DOHH2 (cell line): ENCODE measurements around the gene ROCK1.

Experiments used
- H3F3A ChIP-seq: fragments of 200-600 bp; sonication (generic), shearing (Covaris generic); 2 replicates; pipeline ENCODE4 v1.6.0; 2016; ENCODE audit warnings: antibody characterized with exemption, mild to moderate bottlenecking; ENCODE audit not compliant: control insufficient read depth, insufficient read depth
- H3K27ac ChIP-seq: fragments of 200-600 bp; sonication (generic); 2 replicates; pipeline ENCODE4 v1.5.1; 2014; ENCODE audit warnings: low read depth, mild to moderate bottlenecking, low read length, moderate library complexity
- H3K27me3 ChIP-seq: fragments of 200-600 bp; sonication (generic); 2 replicates; pipeline ENCODE4 v1.6.1; 2014; ENCODE audit warnings: mild to moderate bottlenecking, low read length, mixed read lengths; ENCODE audit not compliant: control insufficient read depth
- H3K36me3 ChIP-seq: fragments of 200-600 bp; sonication (generic); 2 replicates; pipeline ENCODE4 v1.6.1; 2014; ENCODE audit warnings: mild to moderate bottlenecking, low read length, moderate library complexity, mixed read lengths; ENCODE audit not compliant: control insufficient read depth
- H3K4me1 ChIP-seq: fragments of 200-600 bp; sonication (generic); 2 replicates; pipeline ENCODE4 v1.6.1; 2014; ENCODE audit warnings: mild to moderate bottlenecking, low read length, mixed read lengths; ENCODE audit not compliant: control insufficient read depth
- H3K4me2 ChIP-seq: fragments of 200-600 bp; sonication (generic); 2 replicates; pipeline ENCODE4 v1.6.0; 2014; ENCODE audit warnings: mild to moderate bottlenecking, low read length, moderate library complexity
- H3K4me3 ChIP-seq: fragments of 200-600 bp; sonication (generic); 2 replicates; pipeline ENCODE4 v1.5.1; 2014; ENCODE audit warnings: mild to moderate bottlenecking, low read length, mixed read lengths
- H3K79me2 ChIP-seq: fragments of 200-600 bp; sonication (generic); 2 replicates; pipeline ENCODE4 v1.6.1; 2014; ENCODE audit warnings: mild to moderate bottlenecking, low read length, mixed read lengths; ENCODE audit not compliant: control insufficient read depth
- H3K9me2 ChIP-seq: fragments of 200-600 bp; sonication (generic); replicated peaks from 2 replicates; pipeline ENCODE4 v1.6.1; 2014; ENCODE audit warnings: mild to moderate bottlenecking, low read length, mixed read lengths; ENCODE audit not compliant: control insufficient read depth
- H3K9me3 ChIP-seq: fragments of 200-600 bp; sonication (generic); 2 replicates; pipeline ENCODE4 v1.6.1; 2014; ENCODE audit warnings: antibody characterized with exemption, low read length, mixed read lengths; ENCODE audit not compliant: control insufficient read depth, insufficient read depth
- H4K20me1 ChIP-seq: fragments of 200-600 bp; sonication (generic); 2 replicates; pipeline ENCODE4 v1.6.0; 2014; ENCODE audit warnings: low read depth, mild to moderate bottlenecking, antibody characterized with exemption, low read length, moderate library complexity; ENCODE audit not compliant: control insufficient read depth, insufficient read depth
- CTCF ChIP-seq: fragments of 200-600 bp; sonication (generic); IDR thresholded peaks from one replicate; pipeline ENCODE4 v1.5.1; 2014; ENCODE audit warnings: antibody characterized with exemption, mild to moderate bottlenecking, low read depth, low read length; ENCODE audit not compliant: poor library complexity, severe bottlenecking
- EZH2phosphoT487 ChIP-seq: fragments of 200-600 bp; sonication (generic); IDR thresholded peaks from 2 replicates; pipeline ENCODE4 v1.6.1; 2017; ENCODE audit warnings: borderline replicate concordance, mild to moderate bottlenecking, antibody characterized with exemption, low read length, moderate library complexity, mixed read lengths

Gene ROCK1

GRCh38 chr18:21123290-21123926 is 11.8 kb upstream of the ROCK1 start:
- Histone ChIP-seq H3F3A (no peaks in the 10 kb centered on the region), H3K27me3 (no peaks in the 10 kb centered on the region), H3K4me3 (no peak overlapping the region), H3K27ac (no peak overlapping the region), H3K9me2 (no peaks in the 10 kb centered on the region), H3K9me3 (no peaks in the 10 kb centered on the region), H3K4me1 (no peaks in the 10 kb centered on the region), H3K79me2 (no peaks in the 10 kb centered on the region), H3K36me3 (no peaks in the 10 kb centered on the region), H3K4me2 (no peak overlapping the region), H4K20me1 (no peaks in the 10 kb centered on the region)
- no peak for TF ChIP-seq CTCF
- TF ChIP-seq EZH2phosphoT487 = no peak

- Histone ChIP-seq H3K36me3 (no peaks in the 10 kb centered on the region), H3K27me3 (no peaks in the 10 kb centered on the region), H3K79me2 (no peaks in the 10 kb centered on the region), H3K4me1 (peaks cover 6% of the 10 kb centered on the region; the same call in 1 of the 2 replicates), H3K9me3 (no peaks in the 10 kb centered on the region), H4K20me1 (no peaks in the 10 kb centered on the region), H3K27ac (no peak overlapping the region), H3K4me2 (no peak overlapping the region), H3F3A (no peaks in the 10 kb centered on the region), H3K9me2 (no peaks in the 10 kb centered on the region), H3K4me3 (no peak overlapping the region)
- TF ChIP-seq EZH2phosphoT487 (no peak), CTCF (no peak)
Observed at GRCh38 chr18:21118806-21119205, 7.2 kb upstream of the ROCK1 start.

GRCh38 chr18:21117409-21118131 is 6.0 kb upstream of the ROCK1 start:
- Histone ChIP-seq H3K9me3 (no peaks in the 10 kb centered on the region), H3K79me2 (no peaks in the 10 kb centered on the region), H3K27me3 (no peaks in the 10 kb centered on the region), H3F3A (no peaks in the 10 kb centered on the region), H3K9me2 (no peaks in the 10 kb centered on the region), H3K36me3 (no peaks in the 10 kb centered on the region), H3K4me3 (no peak overlapping the region), H3K27ac (no peak overlapping the region), H3K4me2 (no peak overlapping the region), H3K4me1 (peaks cover 8% of the 10 kb centered on the region), H4K20me1 (no peaks in the 10 kb centered on the region)
- no peak for TF ChIP-seq EZH2phosphoT487
- no peak for TF ChIP-seq CTCF
